AML-193 (cell line): ENCODE data around the gene EIF2B4.

Source experiments
- DNase-seq, 2 experiments: peaks; one replicate each; lab custom pipeline; 2025; lab: John Stamatoyannopoulos, UW

The EIF2B4 gene

GRCh38 chr2:27370026-27370815, at the start of gene EIF2B4, which contains the start of gene SNX17:
EIF2B4 (minus strand) TSS chr2:27370338; CDS start chr2:27370314, 24 bp downstream.
SNX17 (plus strand) TSS chr2:27370616; CDS start chr2:27370744, 128 bp downstream.
- peak; percentile 96 to 98 for DNase-seq

DNA sequence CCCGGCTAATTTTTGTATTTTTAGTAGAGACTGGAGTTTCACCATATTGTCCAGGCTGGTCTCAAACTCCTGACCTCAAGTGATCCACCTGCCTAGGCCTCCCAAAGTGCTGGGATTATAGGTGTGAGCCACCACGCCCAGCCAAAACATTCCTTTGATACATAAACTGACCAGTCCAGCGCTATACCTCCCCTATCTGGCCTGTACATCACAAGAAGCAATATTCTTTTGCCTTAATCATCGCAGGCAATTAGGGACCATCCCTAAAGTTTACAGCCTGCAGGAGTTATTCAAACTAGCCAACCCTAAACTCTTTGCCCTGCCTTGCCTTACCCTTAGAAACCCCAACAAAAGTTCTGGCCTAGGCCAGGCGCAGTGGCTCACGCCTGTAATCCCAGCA, 46.0 kb upstream of the EIF2B4 start:
- no peak for DNase-seq

- DNase-seq, result no peak
Observed at GRCh38 chr2:27412419-27413152, 42.4 kb upstream of the EIF2B4 start.

DNA sequence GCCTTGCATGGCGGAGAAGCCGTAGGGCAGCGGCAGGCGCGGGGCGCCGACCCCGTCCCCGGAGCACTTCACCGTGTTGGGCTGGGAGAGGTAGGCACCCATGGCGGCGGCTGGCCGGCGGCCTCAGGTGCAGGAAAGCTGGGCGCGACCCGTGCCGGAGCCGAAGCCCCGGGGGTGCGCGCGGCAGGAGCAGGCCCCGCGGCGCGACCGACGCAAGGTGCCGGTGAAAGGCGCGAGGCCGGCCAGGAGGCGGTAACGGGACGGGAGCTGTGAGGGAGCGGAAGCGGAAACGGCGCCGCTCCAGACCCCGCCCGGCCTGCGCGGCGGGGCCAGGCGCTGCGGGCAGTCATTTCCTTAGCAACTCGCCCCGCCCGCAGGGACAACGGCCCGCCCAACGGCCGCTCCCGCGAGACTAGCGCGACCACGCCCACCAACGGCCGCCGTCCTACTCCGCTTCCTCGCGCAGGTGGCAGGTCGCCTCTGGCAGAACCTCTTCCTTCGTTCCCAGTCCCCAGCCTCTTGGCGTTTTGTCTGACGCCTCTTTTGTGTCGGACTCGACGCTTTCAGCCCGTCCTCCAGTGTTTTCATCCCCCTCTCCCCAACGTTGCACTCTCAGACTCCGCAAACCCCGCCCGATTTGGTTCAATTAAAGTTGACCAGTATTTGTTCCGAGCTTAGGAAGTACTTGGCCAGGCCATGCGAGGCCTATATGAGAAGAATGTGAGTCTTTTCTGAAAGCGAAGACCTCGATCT, 39.4 kb upstream of the EIF2B4 start, which contains the start of gene PPM1G:
Gene PPM1G, minus strand, starts transcription at position 271 of the 753 bp plus-strand sequence. Its CDS starts 169 bp downstream, at position 102.
- peak; percentile 87 for DNase-seq

GRCh38 chr2:27408601-27409320, 38.6 kb upstream of the EIF2B4 start:
- DNase-seq, result peak; percentile 15 to 28

GRCh38 chr2:27407798-27408491, 37.8 kb upstream of the EIF2B4 start:
- DNase-seq, result peak in 1 of 2 experiments; percentile 5

- no peak for DNase-seq
Observed at GRCh38 chr2:27400348-27401135, 30.4 kb upstream of the EIF2B4 start.

DNA sequence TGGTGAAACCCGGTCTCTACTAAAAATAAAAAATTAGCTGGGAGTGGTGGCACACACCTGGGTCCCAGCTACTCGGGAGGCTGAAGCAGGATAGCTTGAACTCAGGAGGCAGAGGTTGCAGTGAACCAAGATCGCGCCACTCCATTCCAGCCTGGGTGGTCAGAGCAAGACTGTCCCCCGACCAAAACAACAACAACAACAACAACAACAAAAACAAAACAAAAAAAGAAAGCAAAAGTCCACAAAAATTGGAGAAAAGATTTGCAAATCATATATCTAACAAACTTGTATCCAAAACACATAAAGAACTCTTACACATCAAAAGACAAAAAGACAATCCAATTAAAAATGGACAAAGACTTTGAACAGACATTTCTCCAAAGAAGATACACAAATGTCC, 28.8 kb upstream of the EIF2B4 start:
- DNase-seq, result no peak

- no peak for DNase-seq
Observed at GRCh38 chr2:27393225-27393624, 23.1 kb upstream of the EIF2B4 start.

- no peak for DNase-seq
Observed at GRCh38 chr2:27390822-27391679, 20.9 kb upstream of the EIF2B4 start.

DNA sequence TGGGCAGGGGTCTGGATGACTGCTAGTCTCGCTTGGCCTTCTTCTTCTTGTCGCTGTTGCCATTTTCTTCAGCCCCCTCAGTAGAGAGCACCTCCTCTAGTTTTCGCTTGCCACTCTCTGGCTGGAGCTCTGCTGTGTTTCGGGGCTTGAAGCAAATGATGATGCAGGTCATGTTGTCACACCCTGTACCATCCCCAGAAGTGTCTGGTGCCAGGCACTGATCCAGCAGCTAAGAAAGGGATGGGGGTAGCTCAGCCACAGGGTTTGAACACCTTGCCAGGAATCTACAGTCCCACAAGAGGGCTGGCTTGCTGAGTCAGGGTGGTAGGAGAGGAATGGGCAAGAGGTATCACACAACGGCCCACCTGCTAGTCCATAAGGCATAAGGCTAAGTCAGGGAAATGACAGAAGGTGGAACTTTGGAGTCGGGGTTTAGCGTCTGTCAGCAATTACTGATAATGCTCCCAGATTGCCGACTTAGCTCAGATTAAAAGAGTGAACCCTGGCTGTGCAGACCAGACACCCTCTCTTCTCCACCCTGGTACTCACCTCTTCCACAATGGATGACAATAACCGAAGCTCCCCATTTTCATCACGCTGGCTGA, 11.5 kb upstream of the EIF2B4 start:
- DNase-seq, result no peak

DNA sequence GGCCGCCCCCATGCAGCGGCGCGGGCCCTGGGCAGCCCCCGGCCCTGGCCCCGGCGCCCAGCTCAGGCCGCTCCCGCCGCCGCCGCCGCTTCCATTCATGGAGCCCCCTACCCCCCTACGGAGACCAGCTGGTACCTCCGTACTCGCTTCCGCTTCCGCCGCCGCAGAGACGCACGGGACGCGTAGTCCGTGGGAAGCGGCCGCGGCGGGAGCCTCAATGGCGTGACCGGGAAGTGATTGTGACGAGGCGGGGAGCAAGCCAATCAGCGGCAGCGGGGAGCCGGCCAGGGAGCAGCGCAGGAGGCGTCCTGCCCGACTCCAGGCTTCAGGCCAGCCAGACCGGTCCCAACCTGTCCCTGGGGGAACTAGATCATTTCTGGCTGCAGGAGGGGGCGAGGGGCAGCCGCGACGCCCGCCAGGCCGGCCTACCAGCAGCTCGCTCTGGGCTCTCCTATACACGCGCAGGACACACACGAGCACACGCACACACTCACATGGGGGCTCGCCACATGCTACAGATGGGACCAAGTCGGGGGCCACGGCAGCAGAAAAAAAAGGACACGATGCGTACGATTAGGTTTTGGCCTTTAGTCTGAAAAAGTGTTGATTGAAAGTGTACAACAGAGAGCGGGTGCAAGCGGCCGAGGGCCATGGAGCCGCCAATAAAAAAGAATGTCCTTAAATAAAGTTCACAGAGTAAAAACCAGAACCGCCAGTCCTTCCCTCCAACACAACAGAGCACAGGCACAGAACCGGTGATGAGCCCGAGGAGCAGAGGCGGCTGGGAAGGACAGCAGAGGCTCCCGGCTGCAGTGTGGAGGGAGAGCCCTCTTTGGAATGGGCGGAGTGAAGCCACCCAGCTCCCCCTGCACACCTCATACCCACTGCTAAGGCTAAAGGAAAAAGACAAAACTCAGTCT, 10.7 kb upstream of the EIF2B4 start, which contains the start of gene ZNF513:
Gene ZNF513, minus strand, starts transcription at position 109 of the 920 bp plus-strand sequence. CDS start 208 bp downstream, outside the sequence.
- DNase-seq, result peak; percentile 76 to 83

GRCh38 chr2:27379836-27380625, 9.9 kb upstream of the EIF2B4 start:
- DNase-seq, result peak in 1 of 2 experiments; percentile 58

DNA sequence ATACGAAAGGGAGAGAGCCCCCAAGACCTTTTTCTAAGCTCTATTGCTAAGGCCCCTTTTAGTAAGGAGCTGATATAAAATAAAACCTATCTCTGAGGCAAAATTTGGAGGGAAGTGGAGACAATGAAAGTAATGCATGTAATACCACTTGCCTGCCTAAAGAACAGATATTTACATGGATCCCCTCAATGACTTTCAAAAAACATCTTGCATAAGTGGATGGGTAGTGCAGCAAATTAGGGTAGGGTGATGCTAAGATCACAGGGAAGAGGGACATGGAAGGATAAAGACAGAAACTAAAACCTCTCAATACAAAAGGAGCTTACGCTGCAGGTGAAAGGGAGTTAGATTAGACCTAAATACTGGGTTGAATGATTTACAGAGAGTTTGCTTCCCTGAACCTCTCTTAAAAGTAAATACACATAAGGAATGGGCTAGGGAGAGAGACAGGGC, 9.3 kb upstream of the EIF2B4 start:
- no peak for DNase-seq

DNA sequence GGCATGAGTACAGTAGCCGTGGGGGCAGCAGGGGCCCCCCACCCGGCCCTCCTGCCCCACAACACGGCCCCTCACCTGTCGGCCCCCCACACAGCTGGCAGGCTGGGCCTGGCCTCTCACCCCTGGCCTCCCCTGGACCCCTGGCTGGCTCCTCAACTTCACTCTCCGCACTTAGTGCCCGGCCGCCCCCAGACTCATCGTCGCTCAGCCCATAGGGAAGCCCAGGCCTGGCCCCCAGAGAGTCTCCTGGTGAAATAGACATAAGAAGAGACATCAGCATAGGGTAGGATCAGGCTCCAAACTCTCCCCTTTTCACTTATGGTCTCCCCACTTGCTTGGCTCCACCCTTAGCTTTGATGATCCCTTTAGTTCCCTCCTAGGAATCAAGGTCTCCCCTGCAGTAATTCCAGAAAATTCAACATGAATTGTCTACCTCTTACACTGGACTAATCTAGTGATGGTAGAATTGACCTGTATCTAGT, 8.7 kb upstream of the EIF2B4 start:
- no peak for DNase-seq

GRCh38 chr2:27378096-27378808, 8.1 kb upstream of the EIF2B4 start:
- no peak for DNase-seq
